Epithelial cell of esophagus (primary cell): ENCODE data around the gene FBXL12.
"Not testable (repeated sequence)": the region's sequence is repeated elsewhere in the genome, so short reads cannot be mapped to it uniquely, and the experiment has no call there.

Experiments used
- DNase-seq: peaks from one replicate; pipeline ENCODE4 v3.0.0; 2010; ENCODE audit warnings: low read depth
- H3K4me3 ChIP-seq: 2 replicates; pipeline ENCODE4 v1.5.1; 2011; ENCODE audit warnings: mild to moderate bottlenecking, low read length, control low read depth
- TF ChIP-seq, protein P1 (sequence below): IDR thresholded peaks from 2 replicates; pipeline ENCODE4 v1.5.1; 2011; ENCODE audit warnings: low read depth, mild to moderate bottlenecking, low read length, control low read depth, inconsistent platforms; ENCODE audit not compliant: insufficient read depth; ENCODE audit errors: missing control alignments

FBXL12 gene

GRCh38 chr19:9791552-9792205 lies 27.2 kb downstream of the FBXL12 start:
- TF ChIP-seq, protein P1, sequence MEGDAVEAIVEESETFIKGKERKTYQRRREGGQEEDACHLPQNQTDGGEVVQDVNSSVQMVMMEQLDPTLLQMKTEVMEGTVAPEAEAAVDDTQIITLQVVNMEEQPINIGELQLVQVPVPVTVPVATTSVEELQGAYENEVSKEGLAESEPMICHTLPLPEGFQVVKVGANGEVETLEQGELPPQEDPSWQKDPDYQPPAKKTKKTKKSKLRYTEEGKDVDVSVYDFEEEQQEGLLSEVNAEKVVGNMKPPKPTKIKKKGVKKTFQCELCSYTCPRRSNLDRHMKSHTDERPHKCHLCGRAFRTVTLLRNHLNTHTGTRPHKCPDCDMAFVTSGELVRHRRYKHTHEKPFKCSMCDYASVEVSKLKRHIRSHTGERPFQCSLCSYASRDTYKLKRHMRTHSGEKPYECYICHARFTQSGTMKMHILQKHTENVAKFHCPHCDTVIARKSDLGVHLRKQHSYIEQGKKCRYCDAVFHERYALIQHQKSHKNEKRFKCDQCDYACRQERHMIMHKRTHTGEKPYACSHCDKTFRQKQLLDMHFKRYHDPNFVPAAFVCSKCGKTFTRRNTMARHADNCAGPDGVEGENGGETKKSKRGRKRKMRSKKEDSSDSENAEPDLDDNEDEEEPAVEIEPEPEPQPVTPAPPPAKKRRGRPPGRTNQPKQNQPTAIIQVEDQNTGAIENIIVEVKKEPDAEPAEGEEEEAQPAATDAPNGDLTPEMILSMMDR: no peak
- H3K4me3 ChIP-seq: peak overlapping the region; percentile 72
- DNase-seq: peak; percentile 99

DNA sequence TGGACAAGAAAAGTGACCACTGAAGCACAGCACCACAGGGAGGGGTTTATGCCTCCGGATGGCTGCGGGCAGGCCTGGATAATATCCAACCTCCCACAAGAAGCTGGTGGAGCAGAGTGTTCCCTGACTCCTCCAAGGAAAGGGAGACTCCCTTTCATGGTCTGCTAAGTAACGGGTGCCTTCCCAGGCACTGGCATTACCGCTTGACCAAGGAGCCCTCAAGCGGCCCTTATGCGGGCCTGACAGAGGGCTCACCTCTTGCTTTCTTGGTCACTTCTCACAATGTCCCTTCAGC lies 27.9 kb downstream of the FBXL12 start:
- not testable (repeated sequence) for DNase-seq
- peak overlapping the region; percentile 37 for H3K4me3 ChIP-seq

DNA sequence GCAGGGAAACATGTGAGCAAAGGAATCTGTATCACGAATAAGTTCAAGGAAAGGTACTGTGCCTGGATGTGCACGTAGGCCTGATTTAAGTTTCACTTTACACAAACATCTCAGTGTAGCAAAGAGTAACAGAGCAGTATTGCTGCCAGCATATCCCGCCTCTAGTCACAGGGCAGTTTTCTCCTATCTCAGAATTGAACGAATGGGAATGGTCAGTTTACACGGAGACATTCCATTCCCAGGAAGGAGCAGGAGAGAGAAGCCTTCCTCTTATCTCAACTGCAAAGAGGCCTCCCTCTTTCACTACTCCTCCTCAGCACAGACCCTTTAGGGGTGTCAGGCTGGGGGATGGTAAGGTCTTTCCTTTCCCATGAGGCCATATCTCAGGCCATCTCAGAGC lies 29.3 kb downstream of the FBXL12 start:
- DNase-seq, H3K4me3 ChIP-seq: not testable (repeated sequence)

DNA sequence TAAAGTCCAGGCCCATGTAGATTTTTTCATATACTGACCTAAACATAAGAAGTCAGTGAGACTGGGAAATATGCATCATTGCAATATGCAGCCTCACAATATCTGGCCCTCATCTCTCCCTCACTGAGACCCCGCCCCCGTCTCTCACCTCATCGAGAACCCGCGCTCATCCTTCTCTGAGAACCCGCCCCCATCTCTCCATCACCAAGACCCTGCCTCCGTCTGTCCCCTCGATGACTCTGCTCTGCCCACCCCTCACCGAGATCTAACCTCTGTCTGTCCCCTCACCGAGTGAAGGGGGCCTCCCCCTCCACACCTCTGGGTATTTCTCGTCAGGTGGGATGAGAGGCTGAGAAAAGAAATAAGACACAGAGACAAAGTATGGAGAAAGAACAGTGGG lies 29.8 kb downstream of the FBXL12 start:
- TF ChIP-seq, protein P1: no peak
- DNase-seq: no peak
- no peak overlapping the region for H3K4me3 ChIP-seq

DNA sequence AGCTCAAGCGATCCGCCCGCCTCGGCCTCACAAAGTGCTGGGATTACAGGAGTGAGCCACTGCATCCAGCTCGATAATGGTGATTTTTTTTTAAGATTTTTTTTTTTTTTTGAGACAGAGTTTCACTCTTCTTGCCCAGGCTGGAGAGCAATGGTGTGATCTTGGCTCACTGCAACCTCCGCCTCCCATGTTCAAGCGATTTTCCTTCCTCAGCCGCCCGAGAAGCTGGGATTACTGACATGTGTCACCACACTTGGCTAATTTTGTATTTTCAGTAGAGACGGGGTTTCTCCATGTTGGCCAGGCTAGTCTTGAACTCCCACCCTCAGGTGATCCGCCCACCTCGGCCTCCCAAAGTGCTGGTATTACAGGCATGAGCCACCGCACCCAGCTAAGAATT lies 30.3 kb downstream of the FBXL12 start:
- not testable (repeated sequence) for H3K4me3 ChIP-seq, DNase-seq

DNA sequence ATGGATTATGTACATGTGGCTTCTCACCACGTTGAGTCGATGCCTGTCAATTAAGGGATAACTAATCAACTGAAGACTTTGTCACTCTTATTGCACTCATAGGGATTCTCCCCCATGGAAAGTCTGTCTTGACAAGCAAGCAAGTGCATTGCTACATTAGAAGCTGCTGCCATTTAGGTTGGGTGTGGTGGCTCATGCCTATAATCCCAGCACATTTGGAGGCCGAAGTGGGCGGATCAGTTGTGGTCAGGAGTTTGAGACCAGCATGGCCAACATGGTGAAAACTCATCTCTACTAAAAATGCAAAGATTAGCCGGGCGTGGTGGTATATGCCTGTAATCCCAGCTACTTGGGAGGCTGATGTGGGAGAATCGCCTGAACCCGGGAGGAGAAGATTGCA lies 32.1 kb downstream of the FBXL12 start:
- TF ChIP-seq, protein P1: no peak
- no peak overlapping the region for H3K4me3 ChIP-seq
- no peak for DNase-seq

DNA sequence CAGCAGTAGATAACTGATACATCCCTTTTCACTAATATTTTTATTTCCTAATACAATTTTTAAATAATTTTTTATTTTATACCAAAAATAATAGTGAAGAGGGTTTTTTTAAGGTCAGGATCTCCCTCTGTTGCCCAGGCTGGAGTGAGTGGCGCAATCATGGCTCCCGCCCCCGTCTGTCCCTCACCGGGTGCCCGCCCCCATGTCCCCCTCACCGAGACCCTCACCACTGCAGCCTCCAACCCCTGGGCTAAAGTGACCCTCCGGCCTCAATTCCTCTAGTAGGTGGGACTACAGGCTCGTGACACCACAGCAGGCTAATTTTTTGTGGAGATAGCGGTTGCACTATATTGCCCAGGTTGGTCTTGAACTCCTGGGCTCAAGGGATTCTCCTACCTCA lies 32.5 kb downstream of the FBXL12 start:
- no peak for DNase-seq
- H3K4me3 ChIP-seq: peak overlapping the region; percentile 66
- TF ChIP-seq, protein P1: no peak

DNA sequence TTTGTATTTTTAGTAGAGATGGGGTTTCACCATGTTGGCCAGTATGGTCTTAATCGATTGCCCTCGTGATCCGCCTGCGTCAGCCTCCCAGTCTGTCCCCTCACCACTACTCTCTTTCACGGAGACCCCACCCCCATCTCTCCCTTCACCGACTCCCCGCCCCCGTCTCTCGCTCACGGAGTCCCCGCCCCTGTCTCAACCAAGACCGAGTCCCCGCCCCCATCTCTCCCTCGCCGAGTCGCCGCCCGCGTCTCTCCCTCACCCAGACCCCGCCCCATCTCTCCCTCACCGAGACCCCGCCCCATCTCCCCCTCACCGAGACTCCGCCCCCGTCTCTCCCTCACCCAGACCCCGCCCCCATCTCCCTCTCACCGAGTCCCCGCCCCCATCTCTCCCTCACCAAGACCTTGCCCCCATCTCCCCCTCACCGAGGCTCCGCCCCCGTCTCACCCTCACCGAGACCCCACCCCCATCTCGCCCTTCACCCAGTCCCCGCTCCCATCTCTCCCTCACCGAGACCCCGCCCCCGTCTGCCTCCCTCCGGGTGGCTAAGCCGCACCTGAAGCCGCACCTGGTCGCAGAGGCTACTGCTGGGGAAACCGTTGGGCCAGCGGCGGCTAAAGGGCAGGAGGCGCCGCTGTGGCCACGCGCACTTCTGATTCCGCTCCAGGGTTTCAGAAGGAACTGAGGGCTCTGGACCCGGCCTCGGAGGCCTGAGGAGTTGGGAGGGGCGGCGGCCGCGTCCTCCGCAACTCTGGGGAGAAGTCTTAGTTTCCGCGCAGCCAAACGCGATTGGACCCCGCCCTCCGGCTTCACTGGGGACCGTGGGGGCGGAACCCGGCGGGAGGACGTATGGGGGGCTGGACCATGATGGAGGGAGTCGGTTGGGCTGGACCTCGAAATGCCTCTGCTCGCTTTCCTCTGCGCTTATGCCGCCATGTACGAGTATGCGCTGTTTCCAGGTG lies 33.2 kb downstream of the FBXL12 start:
- TF ChIP-seq, protein P1: no peak
- DNase-seq: peak; percentile 98
- peak overlapping the region; percentile 66 for H3K4me3 ChIP-seq

DNA sequence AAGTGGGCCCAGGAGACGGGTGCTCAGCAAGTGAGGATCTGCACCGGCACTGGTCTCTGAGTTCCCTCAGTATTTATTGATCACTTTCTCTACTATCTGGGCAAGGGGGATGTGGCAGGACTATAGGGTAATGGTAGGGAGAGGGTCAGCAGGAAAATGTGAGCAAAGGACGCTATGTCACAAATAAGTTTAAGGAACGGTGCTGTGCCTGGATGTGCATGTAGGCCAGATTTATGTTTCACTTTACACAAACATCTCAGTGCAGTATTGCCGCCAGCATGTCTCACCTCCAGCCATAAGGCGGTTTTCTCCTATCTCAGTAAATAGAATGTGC lies 34.7 kb downstream of the FBXL12 start:
- not testable (repeated sequence) for H3K4me3 ChIP-seq, DNase-seq
